Tibial artery (tissue), 4 donors: ENCODE data around the gene CKAP5.
A peak's percentile ranks its signal among the peaks of the same experiment; 100 is the strongest.

ENCODE experiments used
- DNase-seq, 2 donors: peaks; one replicate each; pipeline ENCODE4 v3.0.0-alpha.2; 2019
- H3K27ac ChIP-seq, 2 donors: fragments of 200-600 bp; sonication (generic) in 1 of 2; 1 replicate in 1 of 2; 2 replicates in 1 of 2; pipeline ENCODE4 v1.5.1; 2018 to 2019; ENCODE audit warnings: mild to moderate bottlenecking in 1 of 2
- H3K27me3 ChIP-seq, 2 donors: fragments of 200-600 bp; sonication (generic) in 1 of 2; one replicate each; pipeline versions ENCODE4 v1.5.1 to v1.6.0; 2016 to 2019
- H3K36me3 ChIP-seq, 3 donors: fragments of 200-600 bp; sonication (generic) in 2 of 3; one replicate each; pipeline ENCODE4 v1.5.1; 2016 to 2019; ENCODE audit warnings: mild to moderate bottlenecking in 2 of 3
- H3K4me1 ChIP-seq, 4 donors: fragments of 200-600 bp; sonication (generic) in 2 of 4; 1 replicate in 3 of 4; 2 replicates in 1 of 4; pipeline ENCODE4 v1.5.1; 2016 to 2019
- H3K4me3 ChIP-seq, 2 donors: fragments of 200-600 bp; sonication (generic) in 1 of 2; 1 replicate in 1 of 2; 2 replicates in 1 of 2; pipeline ENCODE4 v1.5.1; 2018 to 2019; ENCODE audit warnings: mild to moderate bottlenecking in 2 of 2
- H3K9me3 ChIP-seq, 3 donors: fragments of 200-600 bp; sonication (generic) in 1 of 3; one replicate each; pipeline ENCODE4 v1.5.1; 2016 to 2019
- CTCF ChIP-seq, 2 experiments: fragments of 200-600 bp in 1 of 2; fragments of 450-650 bp in 1 of 2; IDR thresholded peaks; one replicate each; pipeline ENCODE4 v1.5.1; 2017 to 2019; ENCODE audit warnings: antibody characterized with exemption in 2 of 2, mild to moderate bottlenecking in 1 of 2, moderate library complexity in 1 of 2
- intact Hi-C: fragments of 100-400 bp; cut with DNase I; formaldehyde crosslinking; loops from one replicate; pipeline ENCODE4 v1.15.0; 2023; ENCODE audit warnings: low total_unique reads

The CKAP5 gene

GRCh38 chr11:46743043-46743442, 103.0 kb downstream of the CKAP5 start:
- Histone ChIP-seq H3K36me3 (peaks cover 35 to 73% (median 66%) of the 10 kb centered on the region in 3 donors), H3K27ac (peak overlapping the region in 1 of 2 donors; percentile 41), H3K9me3 (no peaks in the 10 kb centered on the region), H3K27me3 (no peaks in the 10 kb centered on the region), H3K4me1 (no peaks in the 10 kb centered on the region), H3K4me3 (no peak overlapping the region)
- TF ChIP-seq CTCF (IDR thresholded peaks at IDR 0.05), result no peak
- DNase-seq, result no peak
- intact Hi-C loops, result no loop called here

- no peak for DNase-seq
- no peak overlapping the region for H3K4me3 ChIP-seq
- no peaks in the 10 kb centered on the region for H3K9me3 ChIP-seq
- peaks cover 23 to 61% (median 54%) of the 10 kb centered on the region in 3 donors for H3K36me3 ChIP-seq
- H3K4me1 ChIP-seq, result no peaks in the 10 kb centered on the region
- intact Hi-C loops, result no loop called here
- no peaks in the 10 kb centered on the region for H3K27me3 ChIP-seq
- peak overlapping the region in 1 of 2 donors; percentile 41 for H3K27ac ChIP-seq
- no peak for TF ChIP-seq CTCF (IDR thresholded peaks at IDR 0.05)
These were observed 104.2 kb downstream of the CKAP5 start for GRCh38 chr11:46741600-46742484.

- no peak for DNase-seq
- peaks cover 0 to 6% (median 0%) of the 10 kb centered on the region in 4 donors for H3K4me1 ChIP-seq
- intact Hi-C loops, result no loop called here
- H3K4me3 ChIP-seq, result no peak overlapping the region
- H3K9me3 ChIP-seq, result no peaks in the 10 kb centered on the region
- peaks cover 10 to 31% (median 30%) of the 10 kb centered on the region in 3 donors for H3K36me3 ChIP-seq
- no peak overlapping the region for H3K27ac ChIP-seq
- TF ChIP-seq CTCF (IDR thresholded peaks at IDR 0.05), result no peak
- H3K27me3 ChIP-seq, result no peaks in the 10 kb centered on the region
These were observed 107.2 kb downstream of the CKAP5 start for GRCh38 chr11:46738887-46739286.

GRCh38 chr11:46737699-46738098, 108.4 kb downstream of the CKAP5 start:
- no peaks in the 10 kb centered on the region for H3K9me3 ChIP-seq

GRCh38 chr11:46736615-46737014, 109.5 kb downstream of the CKAP5 start:
- peak overlapping the region in 1 of 2 donors; percentile 16 for H3K27ac ChIP-seq
- H3K4me1 ChIP-seq, result peaks cover 0 to 6% (median 0%) of the 10 kb centered on the region in 4 donors
- TF ChIP-seq CTCF (IDR thresholded peaks at IDR 0.05), result no peak
- no peak for DNase-seq
- H3K36me3 ChIP-seq, result peaks cover 0 to 9% (median 7%) of the 10 kb centered on the region in 3 donors
- H3K9me3 ChIP-seq, result no peaks in the 10 kb centered on the region
- no peaks in the 10 kb centered on the region for H3K27me3 ChIP-seq
- intact Hi-C loops, result no loop called here
- H3K4me3 ChIP-seq, result no peak overlapping the region

More at GRCh38 chr11:46737699-46738098, 108.4 kb downstream of the CKAP5 start:
- Histone ChIP-seq H3K27ac (no peak overlapping the region), H3K27me3 (no peaks in the 10 kb centered on the region), H3K36me3 (peaks cover 0 to 20% (median 18%) of the 10 kb centered on the region in 3 donors), H3K4me3 (no peak overlapping the region), H3K4me1 (peaks cover 0 to 6% (median 0%) of the 10 kb centered on the region in 4 donors)
- TF ChIP-seq CTCF (IDR thresholded peaks at IDR 0.05), result no peak
- no peak for DNase-seq
- intact Hi-C loops, result no loop called here
